H1 (cell line): ENCODE data around the gene NAA20. TPM values are rescaled to one million over a fixed set of nuclear protein-coding genes. Genes with fewer than 3 reads are reported as not detected.

Experiments used
- CTCF ChIA-PET: fragments of 300-600 bp; sonication (Branson Sonifier 250); formaldehyde crosslinking; loops from one replicate; lab custom pipeline; 2021; ENCODE audit not compliant: partially characterized antibody; lab: Charles Lee
- POLR2A ChIA-PET: fragments of 300-600 bp; sonication (Branson Sonifier 250); formaldehyde crosslinking; loops from one replicate; lab custom pipeline; 2021; ENCODE audit warnings: inconsistent platforms; ENCODE audit not compliant: partially characterized antibody; lab: Charles Lee
- DNase-seq, 2 experiments: peaks; one replicate each; pipeline versions ENCODE4 v3.0.0 to v3.0.0-alpha.2; 2010 to 2022; ENCODE audit warnings: low spot score in 2 of 2, low read depth in 1 of 2, mixed read lengths in 1 of 2
- FAIRE-seq: peaks from 2 replicates; lab custom pipeline; 2011; peaks lifted over from hg19 to GRCh38; lab: Jason Lieb, UNC
- H2AFZ ChIP-seq: 2 replicates; pipeline ENCODE4 v1.8.1; 2012; ENCODE audit warnings: low read length, inconsistent platforms
- H2AK5ac ChIP-seq: 2 replicates; pipeline ENCODE4 v1.6.1; 2013; ENCODE audit warnings: low read depth, low read length
- H2BK120ac ChIP-seq: replicated peaks from 2 replicates; pipeline ENCODE3; 2013; ENCODE audit warnings: low read depth, low read length, inconsistent platforms
- H2BK12ac ChIP-seq: 2 replicates; pipeline ENCODE4 v1.6.1; 2013; ENCODE audit warnings: low read depth, low read length
- H2BK15ac ChIP-seq: 2 replicates; pipeline ENCODE4 v1.6.1; 2013; ENCODE audit warnings: low read length
- H2BK20ac ChIP-seq: 2 replicates; pipeline ENCODE4 v1.6.1; 2013; ENCODE audit warnings: low read length
- H2BK5ac ChIP-seq: 2 replicates; pipeline ENCODE4 v1.6.1; 2013; ENCODE audit warnings: low read depth, low read length
- H3K14ac ChIP-seq: 2 replicates; pipeline ENCODE4 v1.6.1; 2013; ENCODE audit warnings: inconsistent platforms; ENCODE audit not compliant: insufficient read length
- H3K18ac ChIP-seq: 2 replicates; pipeline ENCODE4 v1.6.1; 2013; ENCODE audit warnings: low read length; ENCODE audit errors: extremely low read depth
- H3K23ac ChIP-seq: 2 replicates; pipeline ENCODE4 v1.6.1; 2013; ENCODE audit warnings: inconsistent platforms; ENCODE audit not compliant: insufficient read length
- H3K23me2 ChIP-seq: 2 replicates; pipeline ENCODE4 v1.6.1; 2013; ENCODE audit warnings: low read depth, low read length
- H3K27ac ChIP-seq: 2 replicates; pipeline ENCODE4 v1.6.1; 2011; ENCODE audit warnings: low read depth, low read length, inconsistent platforms
- H3K27me3 ChIP-seq, 4 experiments: replicated peaks in 1 of 4; 1 replicate in 1 of 4; 2 replicates in 3 of 4; pipeline versions ENCODE4 v1.6.1 to v1.8.1; 2011 to 2013; ENCODE audit warnings: low read length in 3 of 4, mild to moderate bottlenecking in 3 of 4, inconsistent platforms in 2 of 4, mixed read lengths in 2 of 4, moderate library complexity in 1 of 4; ENCODE audit not compliant: control insufficient read depth in 3 of 4, insufficient read depth in 3 of 4; ENCODE audit errors: extremely low read depth in 1 of 4
- H3K36me3 ChIP-seq, 4 experiments: 2 replicates each; pipeline versions ENCODE4 v1.6.1 to v1.8.1; 2011 to 2013; ENCODE audit warnings: mild to moderate bottlenecking in 4 of 4, low read length in 3 of 4, moderate library complexity in 2 of 4, control low read depth in 1 of 4, inconsistent platforms in 1 of 4; ENCODE audit not compliant: insufficient read depth in 4 of 4, control insufficient read depth in 2 of 4
- H3K4ac ChIP-seq: replicated peaks from 2 replicates; pipeline ENCODE3; 2013; ENCODE audit warnings: low read length, low read depth, mixed read lengths, inconsistent platforms; ENCODE audit not compliant: insufficient read length
- H3K4me1 ChIP-seq, 4 experiments: replicated peaks in 1 of 4; 1 replicate in 1 of 4; 2 replicates in 3 of 4; pipeline versions ENCODE4 v1.6.1 to v1.8.1; 2011 to 2013; ENCODE audit warnings: low read length in 3 of 4, inconsistent platforms in 2 of 4, mixed read lengths in 1 of 4; ENCODE audit not compliant: insufficient read depth in 4 of 4, control insufficient read depth in 3 of 4
- H3K4me2 ChIP-seq, 2 experiments: 2 replicates each; pipeline versions ENCODE4 v1.6.1 to v1.8.1; 2011 to 2013; ENCODE audit warnings: low read depth in 2 of 2, low read length in 2 of 2, control low read depth in 1 of 2, inconsistent platforms in 1 of 2, mild to moderate bottlenecking in 1 of 2; ENCODE audit not compliant: insufficient read depth in 1 of 2
- H3K4me3 ChIP-seq, 4 experiments: fragments of 200-600, 300-600 bp in 1 of 4; sonication (generic), shearing (Covaris generic), sonication (Bioruptor Twin) in 1 of 4; 2 replicates each; pipeline versions ENCODE4 v1.5.1 to v1.8.1; 2011 to 2016; ENCODE audit warnings: low read length in 4 of 4, low read depth in 3 of 4, control low read depth in 2 of 4, inconsistent platforms in 2 of 4, mild to moderate bottlenecking in 2 of 4, mixed read lengths in 1 of 4, moderate library complexity in 1 of 4; ENCODE audit not compliant: insufficient read depth in 2 of 4; ENCODE audit errors: extremely low read depth in 1 of 4
- H3K56ac ChIP-seq: replicated peaks from 2 replicates; pipeline ENCODE3; 2013; ENCODE audit warnings: low read depth, mild to moderate bottlenecking, mixed read lengths, low read length, inconsistent platforms; ENCODE audit not compliant: insufficient read length
- H3K79me1 ChIP-seq: 2 replicates; pipeline ENCODE4 v1.6.1; 2013; ENCODE audit warnings: low read depth, low read length, control low read depth
- H3K79me2 ChIP-seq, 2 experiments: 2 replicates each; pipeline versions ENCODE4 v1.6.1 to v1.8.1; 2012 to 2013; ENCODE audit warnings: low read length in 2 of 2, mild to moderate bottlenecking in 2 of 2, inconsistent platforms in 1 of 2; ENCODE audit not compliant: insufficient read depth in 2 of 2, control insufficient read depth in 1 of 2
- H3K9ac ChIP-seq, 4 experiments: replicated peaks in 1 of 4; 1 replicate in 1 of 4; 2 replicates in 3 of 4; pipeline versions ENCODE4 v1.6.1 to v1.8.1; 2011 to 2013; ENCODE audit warnings: low read depth in 3 of 4, low read length in 3 of 4, control low read depth in 2 of 4, mild to moderate bottlenecking in 2 of 4, moderate library complexity in 2 of 4, inconsistent platforms in 1 of 4; ENCODE audit errors: extremely low read depth in 1 of 4
- H3K9me3 ChIP-seq, 2 experiments: 2 replicates each; pipeline versions ENCODE4 v1.6.1 to v1.8.1; 2012 to 2013; ENCODE audit warnings: mild to moderate bottlenecking in 2 of 2, moderate library complexity in 2 of 2, control low read depth in 1 of 2, inconsistent platforms in 1 of 2, low read depth in 1 of 2, low read length in 1 of 2, mixed read lengths in 1 of 2; ENCODE audit not compliant: insufficient read depth in 2 of 2
- H4K20me1 ChIP-seq, 2 experiments: replicated peaks in 1 of 2; 2 replicates each; pipeline versions ENCODE3 to v1.8.1; 2011 to 2013; ENCODE audit warnings: inconsistent platforms in 2 of 2, low read length in 2 of 2, mild to moderate bottlenecking in 1 of 2; ENCODE audit not compliant: insufficient read depth in 2 of 2, control insufficient read depth in 1 of 2
- H4K5ac ChIP-seq: 2 replicates; pipeline ENCODE4 v1.6.1; 2013; ENCODE audit warnings: low read length, low read depth, mixed read lengths, inconsistent platforms; ENCODE audit not compliant: insufficient read length
- H4K8ac ChIP-seq: 2 replicates; pipeline ENCODE4 v1.8.0; 2013; ENCODE audit warnings: mild to moderate bottlenecking, moderate library complexity, low read length, inconsistent platforms; ENCODE audit not compliant: insufficient read depth; ENCODE audit errors: extremely low read depth
- H4K91ac ChIP-seq: replicated peaks from 2 replicates; pipeline ENCODE3; 2013; ENCODE audit warnings: low read length, mixed read lengths, inconsistent platforms; ENCODE audit not compliant: insufficient read length
- ATF3 ChIP-seq: IDR thresholded peaks from 2 replicates; pipeline ENCODE4 v1.6.1; 2011; ENCODE audit warnings: low read depth, mild to moderate bottlenecking, low read length; ENCODE audit not compliant: insufficient read depth
- E2F6 ChIP-seq: IDR thresholded peaks from 2 replicates; pipeline ENCODE4 v1.6.1; 2012; ENCODE audit warnings: inconsistent platforms
- EP300 ChIP-seq, 2 experiments: IDR thresholded peaks; 1 replicate in 1 of 2; 2 replicates in 1 of 2; pipeline ENCODE4 v1.6.1; 2011 to 2012; ENCODE audit warnings: low read depth in 2 of 2, low read length in 2 of 2, mild to moderate bottlenecking in 2 of 2, borderline replicate concordance in 1 of 2, inconsistent platforms in 1 of 2, moderate library complexity in 1 of 2
- JUN ChIP-seq: IDR thresholded peaks from 2 replicates; pipeline ENCODE4 v1.6.1; 2011; ENCODE audit warnings: low read depth, mild to moderate bottlenecking, improper control_type of control experiment, low read length
- KDM4A ChIP-seq: IDR thresholded peaks from one replicate; pipeline ENCODE4 v1.7.1; 2012; ENCODE audit warnings: low read depth, mild to moderate bottlenecking, moderate library complexity, low read length, inconsistent platforms; ENCODE audit not compliant: severe bottlenecking
- POLR2AphosphoS5 ChIP-seq: IDR thresholded peaks from 2 replicates; pipeline ENCODE4 v1.6.1; 2011; ENCODE audit warnings: low read depth, low read length
- POU5F1 ChIP-seq: IDR thresholded peaks from 2 replicates; pipeline ENCODE4 v1.6.1; 2011; ENCODE audit warnings: low read depth, mild to moderate bottlenecking, low read length, moderate library complexity
- SIN3A ChIP-seq, 2 experiments: IDR thresholded peaks in 1 of 2; conservative IDR thresholded peaks in 1 of 2; 2 replicates each; pipeline ENCODE4 v1.6.1; 2011 to 2012; ENCODE audit warnings: low read length in 2 of 2, improper control_type of control experiment in 1 of 2, low read depth in 1 of 2, mild to moderate bottlenecking in 1 of 2
- WGBS, 2 experiments: shearing (Covaris generic) in 1 of 2; methylation state at CpG; one replicate each; pipeline versions ENCODE4 v1.1.6 to v1.1.7; 2013 to 2015; ENCODE audit warnings: low lambda C conversion rate in 2 of 2, mixed read lengths in 2 of 2, inconsistent platforms in 1 of 2, low coverage in 1 of 2, missing lambda C conversion rate in 1 of 2; ENCODE audit not compliant: insufficient replicate concordance in 2 of 2, insufficient coverage in 1 of 2, insufficient read length in 1 of 2; ENCODE audit errors: extremely low coverage in 1 of 2, missing lambda C conversion rate in 1 of 2; 5-methylcytosine and 5-hydroxymethylcytosine counted together
- polyA plus RNA-seq, 7 experiments: library from polyadenylated mRNA; depleted of rRNA in 3 of 7; stranded (reverse) in 5 of 7; unstranded in 2 of 7; fragments of >200 nt in 5 of 7; fragments of 200-250 nt in 2 of 7; gene quantifications; 1 replicate in 5 of 7; 2 replicates in 1 of 7; 4 replicates in 1 of 7; pipeline versions ENCODE4 v1.2.1 to v1.2.3, GENCODE V29; 2011 to 2013; ENCODE audit warnings: missing spikeins in 2 of 7, mixed read lengths in 2 of 7
- total RNA-seq: library from RNA; stranded (reverse); fragmentation: NEBNext Ultra II Directional; extraction: Animal tissue kit (Norgen Biotek cat#: 25700); gene quantifications from 2 replicates; pipeline ENCODE4 v1.2.1, GENCODE V29; 2021

The NAA20 gene
- total and polyA plus RNA-seq, 2 of the 8 experiments (the other 6 are each of a cell fraction or from before 2014, with no cell fraction given): 21.9 to 41.1 TPM

- Histone ChIP-seq H3K79me1 (no peaks in the 10 kb centered on the region), H3K23me2 (no peaks in the 10 kb centered on the region; the same call in 1 of the 2 replicates), H3K18ac (0 out of 2 replicates have a peak within 1 kb of the TSS, but pooled peaks have one; percentile 20), H2BK20ac (no peak within 1 kb of the TSS), H2AFZ (peak within 1 kb of the TSS; percentile 83), H3K4me1 (peaks cover 0 to 4% (median 2%) of the 10 kb centered on the region in 4 experiments; a peak in 2 of 7 replicates), H3K4me2 (peak within 1 kb of the TSS; percentile 69 to 96), H3K36me3 (peaks cover 0 to 24% (median 22%) of the 10 kb centered on the region in 4 experiments; a peak in 5 of 8 replicates), H3K23ac (no peak within 1 kb of the TSS), H2BK120ac (no peak within 1 kb of the TSS), H3K79me2 (peaks cover 6 to 16% of the 10 kb centered on the region in 2 experiments), H4K20me1 (peaks cover 0 to 2% of the 10 kb centered on the region in 2 experiments), H3K9ac (peak within 1 kb of the TSS; percentile 51 to 86 (median 81)), H4K5ac (no peak within 1 kb of the TSS), H2BK5ac (peak within 1 kb of the TSS; percentile 85), H2BK15ac (no peak within 1 kb of the TSS), H3K27ac (peak within 1 kb of the TSS; percentile 67), H3K14ac (no peak within 1 kb of the TSS), H3K9me3 (no peaks in the 10 kb centered on the region), H4K8ac (peak within 1 kb of the TSS; percentile 88), H4K91ac (no peak within 1 kb of the TSS), H3K4me3 (peak within 1 kb of the TSS; percentile 76 to 98 (median 98)), H3K4ac (no peak within 1 kb of the TSS), H3K27me3 (no peaks in the 10 kb centered on the region), H2BK12ac (peak within 1 kb of the TSS; percentile 75; the same call in 1 of the 2 replicates), H3K56ac (peak within 1 kb of the TSS; percentile 65), H2AK5ac (no peak within 1 kb of the TSS)
- POLR2A ChIA-PET: interaction anchor here (0.6 to 1.4 kb wide), 5 partner anchors 8 to 1139 kb away, joined by 3 to 5 read pairs (median 4); no protein-coding TSS in a partner anchor
- FAIRE-seq (peak; percentile 71), DNase-seq (peak; percentile 91 to 97)
- 1% methylated on average over 61 of the region's 67 CpGs; no CpG with 5 or more reads in 1 of the 2 experiments for WGBS, 2 experiments
- CTCF ChIA-PET: interaction anchor here (1.1 to 1.7 kb wide), 7 partner anchors 10 to 267 kb away, joined by 3 to 5 read pairs (median 3); partner anchors contain the start of gene NAA20
- TF ChIP-seq JUN: no peak
- TF ChIP-seq KDM4A: peak; percentile 68
- no peak for TF ChIP-seq POU5F1
- TF ChIP-seq POLR2AphosphoS5: 0 out of 2 replicates have a peak, but pooled peaks have one; percentile 39
- no peak for TF ChIP-seq EP300 (IDR thresholded peaks at IDR 0.05; ENCODE audit: borderline replicate concordance in 1 of 2, low read depth in 2 of 2, low read length in 2 of 2)
- peak; percentile 62; the same call in 1 of the 2 replicates for TF ChIP-seq E2F6
- TF ChIP-seq SIN3A (conservative IDR thresholded peaks at IDR 0.05 in 1 of 2, IDR thresholded peaks at IDR 0.05 in 1 of 2; ENCODE audit: low read depth in 1 of 2, low read length in 2 of 2): peak; percentile 97 to 100
- TF ChIP-seq ATF3: no peak
These were observed 35.2 kb downstream of the NAA20 start, which contains the start of the genes CFAP61 and CRNKL1 for GRCh38 chr20:20052074-20052970. CFAP61 (plus strand) TSS chr20:20052532; CDS start chr20:20056654, 4,122 bp downstream. CRNKL1 (minus strand) TSS chr20:20052466; CDS start chr20:20052342, 124 bp downstream.
